Activated CD4-positive, CD25-positive, alpha-beta regulatory T cell treated with anti-CD3 and anti-CD28 coated beads, Interleukin-2, amount 50 U/mL, for 72 hours (primary cell): ENCODE results near the gene SUPT5H.

ENCODE experiments used
- DNase-seq: peaks from one replicate; pipeline ENCODE4 v3.0.0; 2021

SUPT5H gene

GRCh38 chr19:39445196-39446111 is at the start of gene SUPT5H:
Gene SUPT5H (plus strand): TSS chr19:39445582. CDS start chr19:39445891, 309 bp downstream.
- DNase-seq: peak; percentile 95

- DNase-seq: peak; percentile 95
These were observed 47.8 kb upstream of the SUPT5H start for GRCh38 chr19:39397360-39398296.

- DNase-seq: no peak
These were observed 47.0 kb upstream of the SUPT5H start for GRCh38 chr19:39398297-39398864.

GRCh38 chr19:39399668-39400050 is 45.7 kb upstream of the SUPT5H start:
- no peak for DNase-seq

GRCh38 chr19:39400061-39400460 is 45.3 kb upstream of the SUPT5H start:
- no peak for DNase-seq

- no peak for DNase-seq
These were observed 44.3 kb upstream of the SUPT5H start for GRCh38 chr19:39401070-39401548.

GRCh38 chr19:39401549-39402345 is 43.6 kb upstream of the SUPT5H start:
- DNase-seq: peak; percentile 80

- peak; percentile 79 for DNase-seq
These were observed 42.8 kb upstream of the SUPT5H start for GRCh38 chr19:39402346-39403300.

- DNase-seq: peak; percentile 98
These were observed 41.8 kb upstream of the SUPT5H start for GRCh38 chr19:39403331-39404312.

- no peak for DNase-seq
These were observed 40.0 kb upstream of the SUPT5H start for GRCh38 chr19:39405261-39405957.

GRCh38 chr19:39405958-39406655 is 39.3 kb upstream of the SUPT5H start:
- peak; percentile 80 for DNase-seq

GRCh38 chr19:39406656-39407409 is 38.5 kb upstream of the SUPT5H start, which contains the start of gene ZFP36:
Gene ZFP36 (plus strand): TSS chr19:39406847. CDS start chr19:39406905, 58 bp downstream.
- DNase-seq: peak; percentile 82

GRCh38 chr19:39407410-39407659 is 38.0 kb upstream of the SUPT5H start:
- no peak for DNase-seq

GRCh38 chr19:39407660-39408391 is 37.6 kb upstream of the SUPT5H start:
- DNase-seq: peak; percentile 66

GRCh38 chr19:39408392-39409207 is 36.8 kb upstream of the SUPT5H start:
- DNase-seq: no peak
